ENCODE results near the gene DTWD2. TPM values are rescaled to one million over a fixed set of nuclear protein-coding genes. Genes with fewer than 3 reads are reported as not detected.
"Not testable (repeated sequence)": the region's sequence is repeated elsewhere in the genome, so short reads cannot be mapped to it uniquely, and the experiment has no call there.

The DTWD2 gene
- total RNA-seq, 1 donor from 2014 or later: 4.4 TPM

GRCh38 chr5:118967059-118967508 lies 21.3 kb downstream of the DTWD2 start:
- Mint-ChIP-seq H3K4me3 (no peak overlapping the region), H3K4me1 (ENCODE audit: unreplicated experiment) (no peaks in the 10 kb centered on the region), H3K36me3 (no peaks in the 10 kb centered on the region), H3K9me3 (peaks cover 5% of the 10 kb centered on the region), H3K27ac (no peak overlapping the region), H3K27me3 (no peaks in the 10 kb centered on the region)
- TF ChIP-seq CTCF (conservative IDR thresholded peaks at IDR 0.05): no peak
- DNase-seq (ENCODE audit: extremely low spot score, unreplicated experiment): no peak

- TF ChIP-seq CTCF (conservative IDR thresholded peaks at IDR 0.05): no peak
- H3K4me3 Mint-ChIP-seq: no peak overlapping the region
- no peak overlapping the region for H3K27ac Mint-ChIP-seq
- no peak for DNase-seq (ENCODE audit: extremely low spot score, unreplicated experiment)
- H3K9me3 Mint-ChIP-seq: no peaks in the 10 kb centered on the region
- H3K27me3 Mint-ChIP-seq: no peaks in the 10 kb centered on the region
- no peaks in the 10 kb centered on the region for H3K4me1 Mint-ChIP-seq (ENCODE audit: unreplicated experiment)
- H3K36me3 Mint-ChIP-seq: no peaks in the 10 kb centered on the region
These were observed 22.5 kb downstream of the DTWD2 start for GRCh38 chr5:118965890-118966289.

- not testable (repeated sequence) for H3K9me3 Mint-ChIP-seq; H3K4me3 Mint-ChIP-seq; H3K27ac Mint-ChIP-seq; H3K27me3 Mint-ChIP-seq; H3K36me3 Mint-ChIP-seq; DNase-seq (ENCODE audit: extremely low spot score, unreplicated experiment); H3K4me1 Mint-ChIP-seq (ENCODE audit: unreplicated experiment)
These were observed 23.4 kb downstream of the DTWD2 start for GRCh38 chr5:118964970-118965369.

- not testable (repeated sequence) for H3K9me3 Mint-ChIP-seq; H3K4me1 Mint-ChIP-seq (ENCODE audit: unreplicated experiment); DNase-seq (ENCODE audit: extremely low spot score, unreplicated experiment); H3K36me3 Mint-ChIP-seq; H3K4me3 Mint-ChIP-seq; H3K27ac Mint-ChIP-seq; H3K27me3 Mint-ChIP-seq
These were observed 24.0 kb downstream of the DTWD2 start for GRCh38 chr5:118964388-118964787.

- no peak for TF ChIP-seq CTCF (conservative IDR thresholded peaks at IDR 0.05)
- H3K36me3 Mint-ChIP-seq: no peaks in the 10 kb centered on the region
- H3K27me3 Mint-ChIP-seq: no peaks in the 10 kb centered on the region
- no peak overlapping the region for H3K4me3 Mint-ChIP-seq
- H3K27ac Mint-ChIP-seq: no peak overlapping the region
- no peaks in the 10 kb centered on the region for H3K9me3 Mint-ChIP-seq
- no peaks in the 10 kb centered on the region for H3K4me1 Mint-ChIP-seq (ENCODE audit: unreplicated experiment)
- DNase-seq (ENCODE audit: extremely low spot score, unreplicated experiment): no peak
These were observed 25.2 kb downstream of the DTWD2 start for GRCh38 chr5:118963169-118963568.

- H3K27me3 Mint-ChIP-seq: no peaks in the 10 kb centered on the region
- H3K36me3 Mint-ChIP-seq: no peaks in the 10 kb centered on the region
- no peaks in the 10 kb centered on the region for H3K4me1 Mint-ChIP-seq (ENCODE audit: unreplicated experiment)
These were observed 27.8 kb downstream of the DTWD2 start for GRCh38 chr5:118960557-118960956.

More at GRCh38 chr5:118960557-118960956, 27.8 kb downstream of the DTWD2 start:
- TF ChIP-seq CTCF (conservative IDR thresholded peaks at IDR 0.05): no peak
- Mint-ChIP-seq H3K4me3 (no peak overlapping the region), H3K27ac (no peak overlapping the region), H3K9me3 (no peaks in the 10 kb centered on the region)
- no peak for DNase-seq (ENCODE audit: extremely low spot score, unreplicated experiment)

All from type B pancreatic cell (in vitro differentiated cells).